HEK293 (cell line): ENCODE data around the gene CNPY4.
A peak's percentile ranks its signal among the peaks of the same experiment; 100 is the strongest.

Source experiments
- GLIS2 ChIP-seq: fragments of 450-650 bp; formaldehyde crosslinking; IDR thresholded peaks from 2 replicates; pipeline ENCODE4 v1.5.1; 2016; ENCODE audit warnings: missing biosample characterization, missing genetic modification characterization
- KLF9 ChIP-seq: fragments of 450-650 bp; formaldehyde crosslinking; IDR thresholded peaks from 2 replicates; pipeline ENCODE4 v1.5.1; 2016; ENCODE audit warnings: missing biosample characterization, missing genetic modification characterization, low read depth
- OSR2 ChIP-seq: fragments of 450-650 bp; formaldehyde crosslinking; IDR thresholded peaks from 2 replicates; pipeline ENCODE4 v1.5.1; 2016; ENCODE audit warnings: missing biosample characterization, missing genetic modification characterization
- TCF7L2 ChIP-seq: IDR thresholded peaks from 2 replicates; pipeline ENCODE4 v1.6.1; 2011; ENCODE audit warnings: low read depth, mild to moderate bottlenecking, inconsistent platforms, low read length, moderate library complexity, borderline replicate concordance
- ZBTB1 ChIP-seq: fragments of 450-650 bp; formaldehyde crosslinking; IDR thresholded peaks from 2 replicates; pipeline ENCODE4 v1.5.1; 2016; ENCODE audit warnings: missing biosample characterization, missing genetic modification characterization
- ZBTB49 ChIP-seq: fragments of 450-650 bp; formaldehyde crosslinking; IDR thresholded peaks from 2 replicates; pipeline ENCODE4 v1.5.1; 2016; ENCODE audit warnings: missing biosample characterization, missing genetic modification characterization, low read depth
- ZBTB6 ChIP-seq: fragments of 450-650 bp; formaldehyde crosslinking; IDR thresholded peaks from 2 replicates; pipeline ENCODE4 v1.5.1; 2017; ENCODE audit warnings: missing biosample characterization, missing genetic modification characterization
- ZBTB8A ChIP-seq: fragments of 450-650 bp; formaldehyde crosslinking; IDR thresholded peaks from 2 replicates; pipeline ENCODE4 v1.5.1; 2016; ENCODE audit warnings: missing biosample characterization, missing genetic modification characterization
- ZNF266 ChIP-seq: fragments of 450-650 bp; formaldehyde crosslinking; IDR thresholded peaks from 2 replicates; pipeline ENCODE4 v1.5.1; 2016; ENCODE audit warnings: missing biosample characterization, missing genetic modification characterization, low read depth
- ZNF274 ChIP-seq, 2 experiments: fragments of 200-500 bp in 1 of 2; fragments of 450-650 bp in 1 of 2; sonication (Bioruptor generic) in 1 of 2; formaldehyde crosslinking in 1 of 2; IDR thresholded peaks; 2 replicates each; pipeline versions ENCODE4 v1.5.1 to v1.6.1; 2014 to 2016; ENCODE audit warnings: borderline replicate concordance in 1 of 2, inconsistent platforms in 1 of 2, low read length in 1 of 2, missing biosample characterization in 1 of 2, missing genetic modification characterization in 1 of 2
- ZNF521 ChIP-seq: fragments of 450-650 bp; formaldehyde crosslinking; IDR thresholded peaks from 2 replicates; pipeline ENCODE4 v1.5.1; 2017; ENCODE audit warnings: missing biosample characterization, mild to moderate bottlenecking, missing genetic modification characterization
- ZNF544 ChIP-seq: fragments of 450-650 bp; formaldehyde crosslinking; IDR thresholded peaks from 2 replicates; pipeline ENCODE4 v1.5.0; 2017; ENCODE audit warnings: missing biosample characterization, missing genetic modification characterization
- ZNF555 ChIP-seq: fragments of 450-650 bp; formaldehyde crosslinking; conservative IDR thresholded peaks from 2 replicates; pipeline ENCODE4 v1.5.1; 2017; ENCODE audit warnings: missing biosample characterization, mild to moderate bottlenecking, missing genetic modification characterization, inconsistent platforms
- ZNF558 ChIP-seq: fragments of 450-650 bp; formaldehyde crosslinking; IDR thresholded peaks from 2 replicates; pipeline ENCODE4 v1.5.1; 2016; ENCODE audit warnings: missing biosample characterization, missing genetic modification characterization
- ZNF561 ChIP-seq: fragments of 450-650 bp; IDR thresholded peaks from 2 replicates; pipeline ENCODE4 v1.5.1; 2018; ENCODE audit warnings: missing biosample characterization, missing genetic modification characterization, borderline replicate concordance
- ZNF610 ChIP-seq: fragments of 450-650 bp; formaldehyde crosslinking; IDR thresholded peaks from 2 replicates; pipeline ENCODE4 v1.5.1; 2016; ENCODE audit warnings: missing biosample characterization, missing genetic modification characterization, borderline replicate concordance
- ZNF623 ChIP-seq: fragments of 450-650 bp; formaldehyde crosslinking; IDR thresholded peaks from 2 replicates; pipeline ENCODE4 v1.5.1; 2016; ENCODE audit warnings: missing biosample characterization, missing genetic modification characterization
- ZNF660 ChIP-seq: fragments of 450-650 bp; IDR thresholded peaks from 2 replicates; pipeline ENCODE4 v1.5.1; 2018; ENCODE audit warnings: missing biosample characterization, mild to moderate bottlenecking, missing genetic modification characterization
- ZNF837 ChIP-seq: fragments of 450-650 bp; formaldehyde crosslinking; IDR thresholded peaks from 2 replicates; pipeline ENCODE4 v1.5.1; 2016; ENCODE audit warnings: missing biosample characterization, missing genetic modification characterization
- ZNF843 ChIP-seq: fragments of 450-650 bp; formaldehyde crosslinking; IDR thresholded peaks from 2 replicates; pipeline ENCODE4 v1.5.1; 2016; ENCODE audit warnings: missing biosample characterization, missing genetic modification characterization
- TF ChIP-seq, protein P1 (sequence below): fragments of 450-650 bp; formaldehyde crosslinking; IDR thresholded peaks from 2 replicates; pipeline ENCODE4 v1.5.1; 2016; ENCODE audit warnings: missing biosample characterization, missing genetic modification characterization, borderline replicate concordance
- TF ChIP-seq, protein P2 (sequence below): fragments of 450-650 bp; formaldehyde crosslinking; IDR thresholded peaks from 2 replicates; pipeline ENCODE4 v1.5.1; 2016; ENCODE audit warnings: missing biosample characterization, missing genetic modification characterization, low read depth
- TF ChIP-seq, protein P3 (sequence below): fragments of 450-650 bp; formaldehyde crosslinking; IDR thresholded peaks from 2 replicates; pipeline ENCODE4 v1.5.1; 2017; ENCODE audit warnings: missing biosample characterization, missing genetic modification characterization
- TF ChIP-seq, protein P4 (sequence below): fragments of 450-650 bp; formaldehyde crosslinking; IDR thresholded peaks from 2 replicates; pipeline ENCODE4 v1.5.1; 2016; ENCODE audit warnings: missing biosample characterization, missing genetic modification characterization

CNPY4 gene

GRCh38 chr7:100101016-100101862, 18.2 kb upstream of the CNPY4 start, which contains the start of the genes AP4M1 and MCM7 (continued):
- TF ChIP-seq ZBTB6 (tag by site-specific recombination) (no peak), ZNF610 (no peak; the same call in 1 of the 2 replicates), ZNF837 (tag by site-specific recombination) (0 out of 2 replicates have a peak, but pooled peaks have one; percentile 32), ZBTB49 (tag by site-specific recombination) (no peak), ZNF555 (tag by site-specific recombination) (no peak), ZNF843 (tag by site-specific recombination) (peak; percentile 31; the same call in 1 of the 2 replicates), ZBTB8A (tag by site-specific recombination) (peak; percentile 78), ZNF660 (tag by site-specific recombination) (no peak), TCF7L2 (no peak), ZNF623 (tag by site-specific recombination) (no peak; the same call in 1 of the 2 replicates), KLF9 (tag by site-specific recombination) (no peak), ZNF544 (tag by site-specific recombination) (no peak), ZBTB1 (tag by site-specific recombination) (no peak), GLIS2 (peak; percentile 55), ZNF521 (no peak), ZNF558 (no peak), OSR2 (tag by site-specific recombination) (no peak), ZNF274 (IDR thresholded peaks at IDR 0.05; ENCODE audit: low read length) (no peak), ZNF274 (tag by site-specific recombination; IDR thresholded peaks at IDR 0.05; ENCODE audit: borderline replicate concordance) (no peak), ZNF266 (tag by site-specific recombination) (no peak), ZNF561 (no peak)
- TF ChIP-seq, protein P1, sequence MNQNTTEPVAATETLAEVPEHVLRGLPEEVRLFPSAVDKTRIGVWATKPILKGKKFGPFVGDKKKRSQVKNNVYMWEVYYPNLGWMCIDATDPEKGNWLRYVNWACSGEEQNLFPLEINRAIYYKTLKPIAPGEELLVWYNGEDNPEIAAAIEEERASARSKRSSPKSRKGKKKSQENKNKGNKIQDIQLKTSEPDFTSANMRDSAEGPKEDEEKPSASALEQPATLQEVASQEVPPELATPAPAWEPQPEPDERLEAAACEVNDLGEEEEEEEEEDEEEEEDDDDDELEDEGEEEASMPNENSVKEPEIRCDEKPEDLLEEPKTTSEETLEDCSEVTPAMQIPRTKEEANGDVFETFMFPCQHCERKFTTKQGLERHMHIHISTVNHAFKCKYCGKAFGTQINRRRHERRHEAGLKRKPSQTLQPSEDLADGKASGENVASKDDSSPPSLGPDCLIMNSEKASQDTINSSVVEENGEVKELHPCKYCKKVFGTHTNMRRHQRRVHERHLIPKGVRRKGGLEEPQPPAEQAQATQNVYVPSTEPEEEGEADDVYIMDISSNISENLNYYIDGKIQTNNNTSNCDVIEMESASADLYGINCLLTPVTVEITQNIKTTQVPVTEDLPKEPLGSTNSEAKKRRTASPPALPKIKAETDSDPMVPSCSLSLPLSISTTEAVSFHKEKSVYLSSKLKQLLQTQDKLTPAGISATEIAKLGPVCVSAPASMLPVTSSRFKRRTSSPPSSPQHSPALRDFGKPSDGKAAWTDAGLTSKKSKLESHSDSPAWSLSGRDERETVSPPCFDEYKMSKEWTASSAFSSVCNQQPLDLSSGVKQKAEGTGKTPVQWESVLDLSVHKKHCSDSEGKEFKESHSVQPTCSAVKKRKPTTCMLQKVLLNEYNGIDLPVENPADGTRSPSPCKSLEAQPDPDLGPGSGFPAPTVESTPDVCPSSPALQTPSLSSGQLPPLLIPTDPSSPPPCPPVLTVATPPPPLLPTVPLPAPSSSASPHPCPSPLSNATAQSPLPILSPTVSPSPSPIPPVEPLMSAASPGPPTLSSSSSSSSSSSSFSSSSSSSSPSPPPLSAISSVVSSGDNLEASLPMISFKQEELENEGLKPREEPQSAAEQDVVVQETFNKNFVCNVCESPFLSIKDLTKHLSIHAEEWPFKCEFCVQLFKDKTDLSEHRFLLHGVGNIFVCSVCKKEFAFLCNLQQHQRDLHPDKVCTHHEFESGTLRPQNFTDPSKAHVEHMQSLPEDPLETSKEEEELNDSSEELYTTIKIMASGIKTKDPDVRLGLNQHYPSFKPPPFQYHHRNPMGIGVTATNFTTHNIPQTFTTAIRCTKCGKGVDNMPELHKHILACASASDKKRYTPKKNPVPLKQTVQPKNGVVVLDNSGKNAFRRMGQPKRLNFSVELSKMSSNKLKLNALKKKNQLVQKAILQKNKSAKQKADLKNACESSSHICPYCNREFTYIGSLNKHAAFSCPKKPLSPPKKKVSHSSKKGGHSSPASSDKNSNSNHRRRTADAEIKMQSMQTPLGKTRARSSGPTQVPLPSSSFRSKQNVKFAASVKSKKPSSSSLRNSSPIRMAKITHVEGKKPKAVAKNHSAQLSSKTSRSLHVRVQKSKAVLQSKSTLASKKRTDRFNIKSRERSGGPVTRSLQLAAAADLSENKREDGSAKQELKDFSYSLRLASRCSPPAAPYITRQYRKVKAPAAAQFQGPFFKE (tag by site-specific recombination) = 0 out of 2 replicates have a peak, but pooled peaks have one; percentile 12
- TF ChIP-seq, protein P2, sequence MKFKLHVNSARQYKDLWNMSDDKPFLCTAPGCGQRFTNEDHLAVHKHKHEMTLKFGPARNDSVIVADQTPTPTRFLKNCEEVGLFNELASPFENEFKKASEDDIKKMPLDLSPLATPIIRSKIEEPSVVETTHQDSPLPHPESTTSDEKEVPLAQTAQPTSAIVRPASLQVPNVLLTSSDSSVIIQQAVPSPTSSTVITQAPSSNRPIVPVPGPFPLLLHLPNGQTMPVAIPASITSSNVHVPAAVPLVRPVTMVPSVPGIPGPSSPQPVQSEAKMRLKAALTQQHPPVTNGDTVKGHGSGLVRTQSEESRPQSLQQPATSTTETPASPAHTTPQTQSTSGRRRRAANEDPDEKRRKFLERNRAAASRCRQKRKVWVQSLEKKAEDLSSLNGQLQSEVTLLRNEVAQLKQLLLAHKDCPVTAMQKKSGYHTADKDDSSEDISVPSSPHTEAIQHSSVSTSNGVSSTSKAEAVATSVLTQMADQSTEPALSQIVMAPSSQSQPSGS (tag by site-specific recombination) = no peak
- TF ChIP-seq, protein P3, sequence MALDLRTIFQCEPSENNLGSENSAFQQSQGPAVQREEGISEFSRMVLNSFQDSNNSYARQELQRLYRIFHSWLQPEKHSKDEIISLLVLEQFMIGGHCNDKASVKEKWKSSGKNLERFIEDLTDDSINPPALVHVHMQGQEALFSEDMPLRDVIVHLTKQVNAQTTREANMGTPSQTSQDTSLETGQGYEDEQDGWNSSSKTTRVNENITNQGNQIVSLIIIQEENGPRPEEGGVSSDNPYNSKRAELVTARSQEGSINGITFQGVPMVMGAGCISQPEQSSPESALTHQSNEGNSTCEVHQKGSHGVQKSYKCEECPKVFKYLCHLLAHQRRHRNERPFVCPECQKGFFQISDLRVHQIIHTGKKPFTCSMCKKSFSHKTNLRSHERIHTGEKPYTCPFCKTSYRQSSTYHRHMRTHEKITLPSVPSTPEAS (tag by site-specific recombination) = 0 out of 2 replicates have a peak, but pooled peaks have one; percentile 9
- TF ChIP-seq, protein P4, sequence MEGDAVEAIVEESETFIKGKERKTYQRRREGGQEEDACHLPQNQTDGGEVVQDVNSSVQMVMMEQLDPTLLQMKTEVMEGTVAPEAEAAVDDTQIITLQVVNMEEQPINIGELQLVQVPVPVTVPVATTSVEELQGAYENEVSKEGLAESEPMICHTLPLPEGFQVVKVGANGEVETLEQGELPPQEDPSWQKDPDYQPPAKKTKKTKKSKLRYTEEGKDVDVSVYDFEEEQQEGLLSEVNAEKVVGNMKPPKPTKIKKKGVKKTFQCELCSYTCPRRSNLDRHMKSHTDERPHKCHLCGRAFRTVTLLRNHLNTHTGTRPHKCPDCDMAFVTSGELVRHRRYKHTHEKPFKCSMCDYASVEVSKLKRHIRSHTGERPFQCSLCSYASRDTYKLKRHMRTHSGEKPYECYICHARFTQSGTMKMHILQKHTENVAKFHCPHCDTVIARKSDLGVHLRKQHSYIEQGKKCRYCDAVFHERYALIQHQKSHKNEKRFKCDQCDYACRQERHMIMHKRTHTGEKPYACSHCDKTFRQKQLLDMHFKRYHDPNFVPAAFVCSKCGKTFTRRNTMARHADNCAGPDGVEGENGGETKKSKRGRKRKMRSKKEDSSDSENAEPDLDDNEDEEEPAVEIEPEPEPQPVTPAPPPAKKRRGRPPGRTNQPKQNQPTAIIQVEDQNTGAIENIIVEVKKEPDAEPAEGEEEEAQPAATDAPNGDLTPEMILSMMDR (tag by site-specific recombination) = 0 out of 2 replicates have a peak, but pooled peaks have one; percentile 5
